ENCODE results near the gene SLC37A3.

SLC37A3 gene

DNA sequence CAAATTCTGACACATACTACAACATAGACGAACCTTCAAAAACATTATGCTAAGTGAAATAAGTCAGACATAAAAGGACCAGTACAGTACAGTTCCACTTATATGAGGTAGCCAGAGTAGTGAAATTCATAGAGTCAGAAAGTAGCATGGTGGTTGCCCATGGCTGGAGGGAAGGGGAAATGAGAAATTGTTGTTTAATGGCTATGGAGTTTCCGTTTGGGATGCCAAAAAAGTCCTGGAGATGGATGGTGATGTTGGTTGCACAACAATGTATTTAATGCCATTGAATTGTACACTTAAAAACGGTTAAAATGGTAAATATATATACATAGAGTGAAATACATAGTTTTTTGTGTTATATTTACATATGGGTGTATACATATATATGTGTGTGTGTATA lies 2.1 kb upstream of the SLC37A3 start:
- 83% methylated on average over 1 of the region's 3 CpGs; no CpG with 5 or more reads in 1 of the 2 experiments for WGBS, 2 experiments (ENCODE audit: insufficient coverage in 2 of 2)
- Histone ChIP-seq H3K27ac (ENCODE audit: low read depth, low read length, severe bottlenecking) (no peak overlapping the region), H3K36me3 (ENCODE audit: control insufficient read depth, insufficient read depth, low read length) (no peaks in the 10 kb centered on the region), H3K4me1 (ENCODE audit: control insufficient read depth, insufficient read depth, low read length, poor library complexity, severe bottlenecking) (peaks cover 8% of the 10 kb centered on the region), H3K4me3 (ENCODE audit: extremely low read depth, insufficient read depth, low read length, poor library complexity, severe bottlenecking) (no peak overlapping the region), H3K9me3 (ENCODE audit: control insufficient read depth, low read length) (no peaks in the 10 kb centered on the region)

DNA sequence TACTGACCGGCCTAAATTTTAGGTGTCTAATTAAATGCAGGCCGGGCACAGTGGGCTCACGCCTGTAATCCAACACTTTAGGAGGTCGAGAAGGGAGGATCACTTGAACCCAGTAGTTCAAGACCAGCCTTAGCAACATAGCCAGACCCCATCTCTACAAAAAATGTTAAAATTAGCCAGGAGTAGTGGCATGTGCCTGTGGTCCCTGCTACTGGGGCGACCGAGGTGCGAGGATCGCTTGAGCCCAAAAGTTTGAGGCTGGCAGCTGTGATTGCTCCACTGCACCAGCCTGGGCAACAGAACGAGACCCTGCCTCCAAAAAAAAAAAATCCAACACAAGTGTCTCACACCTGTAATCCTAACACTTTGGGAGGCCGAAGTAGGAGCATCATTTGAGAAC lies 491 bp upstream of the SLC37A3 start:
- Histone ChIP-seq H3K4me3 (ENCODE audit: extremely low read depth, insufficient read depth, low read length, poor library complexity, severe bottlenecking) (peak overlapping the region; percentile 89), H3K27ac (ENCODE audit: low read depth, low read length, severe bottlenecking) (no peak overlapping the region), H3K4me1 (ENCODE audit: control insufficient read depth, insufficient read depth, low read length, poor library complexity, severe bottlenecking) (no peaks in the 10 kb centered on the region), H3K36me3 (ENCODE audit: control insufficient read depth, insufficient read depth, low read length) (peaks cover 4% of the 10 kb centered on the region), H3K9me3 (ENCODE audit: control insufficient read depth, low read length) (no peaks in the 10 kb centered on the region)
- 81 to 82% methylated on average over 8 to 9 of the region's 10 CpGs for WGBS, 2 experiments (ENCODE audit: insufficient coverage in 2 of 2)

DNA sequence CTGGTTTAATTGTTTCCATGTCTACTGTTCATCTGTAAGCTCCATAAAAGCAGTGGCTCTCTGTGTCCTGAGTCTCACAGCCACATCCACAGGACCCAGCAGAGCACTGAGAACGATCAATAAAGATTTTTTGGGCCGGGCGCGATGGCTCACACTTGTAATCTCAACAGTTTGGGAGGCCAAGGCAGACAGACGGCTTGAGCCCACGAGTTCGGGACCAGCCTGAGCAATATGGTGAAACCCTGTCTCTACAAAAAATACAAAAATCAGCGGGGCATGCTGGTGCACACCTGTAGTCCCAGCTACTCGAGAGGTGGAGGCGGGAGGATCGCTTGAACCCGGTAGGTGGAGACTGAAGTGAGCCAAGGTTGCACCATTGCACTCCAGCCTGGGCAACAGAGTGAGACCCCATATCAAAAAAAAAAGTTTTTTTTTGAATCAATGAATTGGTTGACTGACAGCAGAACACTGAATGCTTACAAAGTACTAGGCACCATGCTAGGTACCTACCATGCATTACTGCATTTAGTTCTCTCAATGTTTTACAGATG lies 4.5 kb downstream of the SLC37A3 start:
- WGBS, 2 experiments (ENCODE audit: insufficient coverage in 2 of 2): 94% methylated on average over 11 to 12 of the region's 12 CpGs
- no peaks in the 10 kb centered on the region for H3K9me3 ChIP-seq (ENCODE audit: control insufficient read depth, low read length)
- no peak overlapping the region for H3K4me3 ChIP-seq (ENCODE audit: extremely low read depth, insufficient read depth, low read length, poor library complexity, severe bottlenecking)
- peaks cover 4% of the 10 kb centered on the region for H3K4me1 ChIP-seq (ENCODE audit: control insufficient read depth, insufficient read depth, low read length, poor library complexity, severe bottlenecking)
- H3K36me3 ChIP-seq (ENCODE audit: control insufficient read depth, insufficient read depth, low read length): peaks cover 17% of the 10 kb centered on the region
- H3K27ac ChIP-seq (ENCODE audit: low read depth, low read length, severe bottlenecking): no peak overlapping the region

DNA sequence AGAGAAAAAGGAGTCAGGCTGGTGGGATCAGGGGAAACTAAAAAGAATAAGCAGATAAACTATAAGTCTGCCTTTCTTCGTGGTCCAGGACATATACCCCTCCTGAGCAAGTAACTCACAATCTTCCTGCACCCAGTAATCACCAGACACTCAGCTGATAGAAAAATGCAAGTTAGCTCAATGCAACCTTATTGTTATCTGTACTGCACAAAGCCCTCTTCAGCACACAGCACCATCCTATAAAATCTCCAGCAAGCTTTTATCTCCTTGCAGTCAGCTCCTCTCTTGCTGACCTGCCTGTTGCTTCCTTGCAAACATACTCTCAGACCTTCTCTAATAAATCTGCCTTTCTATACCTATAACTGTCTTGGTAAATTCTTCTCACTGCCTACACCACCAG lies 6.7 kb downstream of the SLC37A3 start:
- Histone ChIP-seq H3K27ac (ENCODE audit: low read depth, low read length, severe bottlenecking) (no peak overlapping the region), H3K4me1 (ENCODE audit: control insufficient read depth, insufficient read depth, low read length, poor library complexity, severe bottlenecking) (peaks cover 4% of the 10 kb centered on the region)
- WGBS, 2 experiments (ENCODE audit: insufficient coverage in 2 of 2): 89% methylated on average over 1 of the region's 1 CpG; no CpG with 5 or more reads in 1 of the 2 experiments

DNA sequence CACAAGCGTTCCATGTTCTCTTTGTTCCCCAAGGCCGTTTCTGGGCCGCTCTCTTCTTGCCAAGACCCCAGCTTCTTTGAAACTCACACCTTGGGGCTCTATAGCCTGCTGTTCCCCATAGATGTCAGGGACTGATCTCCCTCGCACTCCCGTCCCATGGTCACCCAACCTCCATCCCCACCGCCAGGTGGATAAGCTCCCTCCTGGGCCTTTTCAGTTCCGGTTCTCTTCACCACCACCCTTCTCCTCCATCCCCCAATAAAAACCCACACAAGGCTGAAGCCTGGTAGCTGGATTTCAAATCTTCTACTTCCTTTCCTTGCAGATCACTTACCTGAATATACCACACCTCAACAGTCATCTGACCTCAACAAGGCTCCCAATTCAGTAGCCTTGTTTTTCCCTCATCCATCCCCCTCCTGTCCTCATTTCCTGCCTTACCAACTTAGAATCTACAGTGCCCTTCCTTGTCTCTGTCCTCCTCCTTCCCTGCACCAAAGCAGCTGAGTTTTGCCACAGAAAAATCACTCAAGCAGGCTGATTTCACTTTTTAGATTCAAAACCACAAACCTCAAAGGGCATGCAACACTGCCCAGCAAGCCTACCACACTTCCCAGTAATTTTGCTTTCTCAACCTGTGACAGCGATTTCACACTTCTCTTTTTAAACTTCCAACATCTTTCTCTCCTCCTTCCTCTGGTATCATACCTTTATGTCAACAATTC lies 7.7 kb downstream of the SLC37A3 start:
- peaks cover 26% of the 10 kb centered on the region for H3K36me3 ChIP-seq (ENCODE audit: control insufficient read depth, insufficient read depth, low read length)
- H3K9me3 ChIP-seq (ENCODE audit: control insufficient read depth, low read length): no peaks in the 10 kb centered on the region
- peaks cover 4% of the 10 kb centered on the region for H3K4me1 ChIP-seq (ENCODE audit: control insufficient read depth, insufficient read depth, low read length, poor library complexity, severe bottlenecking)
- no peak overlapping the region for H3K27ac ChIP-seq (ENCODE audit: low read depth, low read length, severe bottlenecking)
- WGBS, 2 experiments (ENCODE audit: insufficient coverage in 2 of 2): 95 to 99% methylated on average over 6 to 8 of the region's 8 CpGs
- no peak overlapping the region for H3K4me3 ChIP-seq (ENCODE audit: extremely low read depth, insufficient read depth, low read length, poor library complexity, severe bottlenecking)

More for the DNA sequence above, 6.7 kb downstream of the SLC37A3 start:
- no peak overlapping the region for H3K4me3 ChIP-seq (ENCODE audit: extremely low read depth, insufficient read depth, low read length, poor library complexity, severe bottlenecking)
- peaks cover 19% of the 10 kb centered on the region for H3K36me3 ChIP-seq (ENCODE audit: control insufficient read depth, insufficient read depth, low read length)
- no peaks in the 10 kb centered on the region for H3K9me3 ChIP-seq (ENCODE audit: control insufficient read depth, low read length)

DNA sequence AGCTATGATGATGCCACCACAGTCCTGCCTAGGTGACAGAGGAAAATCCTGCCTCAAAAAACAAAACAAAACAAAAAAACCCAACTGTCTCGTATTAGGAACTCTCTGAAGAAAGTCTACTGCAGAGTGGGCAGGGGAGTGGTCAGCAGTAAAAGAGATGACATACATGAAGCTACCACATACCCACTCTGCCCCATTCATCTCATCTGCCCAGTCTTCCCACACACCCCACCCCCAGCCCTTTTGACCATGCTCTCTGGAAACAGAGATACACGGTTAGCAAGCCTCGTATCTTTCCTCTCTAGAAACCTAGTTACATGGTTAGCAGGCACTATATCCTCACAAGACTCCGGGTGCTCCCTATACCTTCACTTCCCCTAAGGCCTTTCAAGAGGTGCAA lies 8.3 kb downstream of the SLC37A3 start:
- peaks cover 4% of the 10 kb centered on the region for H3K4me1 ChIP-seq (ENCODE audit: control insufficient read depth, insufficient read depth, low read length, poor library complexity, severe bottlenecking)
- H3K27ac ChIP-seq (ENCODE audit: low read depth, low read length, severe bottlenecking): no peak overlapping the region
- 91 to 93% methylated on average over 3 of the region's 4 CpGs for WGBS, 2 experiments (ENCODE audit: insufficient coverage in 2 of 2)
- no peak overlapping the region for H3K4me3 ChIP-seq (ENCODE audit: extremely low read depth, insufficient read depth, low read length, poor library complexity, severe bottlenecking)
- H3K9me3 ChIP-seq (ENCODE audit: control insufficient read depth, low read length): no peaks in the 10 kb centered on the region
- peaks cover 26% of the 10 kb centered on the region for H3K36me3 ChIP-seq (ENCODE audit: control insufficient read depth, insufficient read depth, low read length)

DNA sequence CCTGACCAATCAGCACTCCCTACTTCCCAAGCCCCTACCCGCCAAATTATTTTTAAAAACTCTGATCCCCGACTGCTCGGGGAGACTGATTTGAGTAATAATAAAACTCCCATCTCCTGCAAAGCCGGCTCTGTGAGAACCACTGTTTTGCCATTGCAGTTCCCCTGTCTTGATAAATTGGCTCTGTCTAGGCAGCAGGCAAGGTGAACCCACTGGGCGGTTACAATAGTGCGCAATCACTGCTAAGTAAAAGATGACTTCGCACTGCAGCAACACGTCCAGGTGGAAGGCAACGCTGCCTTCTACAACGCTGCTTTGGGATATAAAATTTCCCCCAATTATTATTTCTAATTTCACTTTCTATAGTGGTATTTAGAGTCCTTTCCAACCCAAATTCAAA lies 8.9 kb downstream of the SLC37A3 start:
- 90 to 95% methylated on average over 5 to 8 of the region's 10 CpGs for WGBS, 2 experiments (ENCODE audit: insufficient coverage in 2 of 2)
- H3K36me3 ChIP-seq (ENCODE audit: control insufficient read depth, insufficient read depth, low read length): peaks cover 26% of the 10 kb centered on the region
- no peaks in the 10 kb centered on the region for H3K9me3 ChIP-seq (ENCODE audit: control insufficient read depth, low read length)
- H3K4me1 ChIP-seq (ENCODE audit: control insufficient read depth, insufficient read depth, low read length, poor library complexity, severe bottlenecking): peaks cover 4% of the 10 kb centered on the region
- H3K27ac ChIP-seq (ENCODE audit: low read depth, low read length, severe bottlenecking): no peak overlapping the region
- no peak overlapping the region for H3K4me3 ChIP-seq (ENCODE audit: extremely low read depth, insufficient read depth, low read length, poor library complexity, severe bottlenecking)

DNA sequence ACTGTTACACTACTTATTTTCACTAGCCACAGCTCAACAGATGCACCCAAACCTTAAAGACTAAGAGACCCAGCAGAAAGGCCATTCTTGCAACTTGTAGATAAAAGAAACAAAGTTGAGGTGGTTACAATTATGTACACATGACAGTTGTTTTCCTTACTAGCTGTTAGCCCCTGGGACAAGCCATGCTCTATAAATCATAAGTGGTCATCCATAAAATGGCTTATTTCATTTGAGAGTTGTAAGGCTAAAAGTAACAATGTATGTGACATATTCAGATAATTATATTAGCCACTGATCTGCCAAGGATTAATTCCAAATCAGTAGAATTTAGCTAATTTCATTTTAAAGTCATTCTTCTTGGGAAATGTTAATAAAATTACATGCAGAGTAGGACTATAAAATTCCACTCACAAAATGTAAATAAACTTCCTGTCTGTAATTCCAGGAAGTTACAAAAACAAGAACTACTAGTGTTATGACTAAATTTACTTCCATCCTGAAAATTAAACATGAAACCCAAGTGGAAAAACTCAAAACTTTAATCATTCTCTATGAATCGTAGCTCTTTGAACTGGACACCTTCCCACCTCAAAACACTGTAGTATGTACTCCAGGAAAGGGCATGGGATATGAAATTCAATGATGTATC lies 13.3 kb downstream of the SLC37A3 start:
- no peak overlapping the region for H3K4me3 ChIP-seq (ENCODE audit: extremely low read depth, insufficient read depth, low read length, poor library complexity, severe bottlenecking)
- H3K9me3 ChIP-seq (ENCODE audit: control insufficient read depth, low read length): no peaks in the 10 kb centered on the region
- no CpG with 5 or more reads among the region's 1 CpG for WGBS, 2 experiments (ENCODE audit: insufficient coverage in 2 of 2)
- H3K4me1 ChIP-seq (ENCODE audit: control insufficient read depth, insufficient read depth, low read length, poor library complexity, severe bottlenecking): no peaks in the 10 kb centered on the region
- peaks cover 36% of the 10 kb centered on the region for H3K36me3 ChIP-seq (ENCODE audit: control insufficient read depth, insufficient read depth, low read length)
- H3K27ac ChIP-seq (ENCODE audit: low read depth, low read length, severe bottlenecking): no peak overlapping the region

DNA sequence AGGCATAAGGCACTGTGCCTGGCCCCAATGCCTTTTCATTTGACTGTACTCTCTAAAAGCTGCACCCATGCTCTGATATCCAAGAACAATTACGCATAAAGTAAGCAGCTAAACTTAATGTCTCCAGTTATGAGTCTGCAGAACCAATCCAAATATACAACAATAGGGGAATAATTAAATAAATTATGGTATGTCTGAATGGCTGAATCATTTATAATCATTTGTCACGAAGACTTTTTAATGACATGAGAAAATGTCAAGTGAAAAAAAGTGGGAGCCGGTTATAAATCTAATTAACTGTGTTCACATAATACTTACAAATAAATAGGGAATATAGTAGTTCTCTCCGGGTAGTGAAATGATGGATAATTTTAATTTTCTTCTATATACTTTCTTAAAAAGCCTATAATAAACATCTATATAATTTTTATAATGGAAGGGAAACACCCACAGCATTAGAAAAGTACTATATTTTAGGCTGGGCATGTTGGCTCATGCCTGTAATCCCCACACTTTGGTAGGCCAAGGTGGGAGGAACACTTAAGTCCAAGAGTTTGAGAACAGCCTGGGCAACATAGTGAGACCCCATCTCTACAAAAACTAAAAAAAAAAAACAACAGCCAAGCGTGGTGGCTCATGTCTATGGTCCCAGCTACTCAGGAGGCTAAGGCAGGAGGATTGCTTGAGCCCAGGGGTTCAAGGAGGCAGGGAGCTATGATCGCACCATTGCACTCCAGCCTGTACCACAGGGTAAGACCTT lies 14.2 kb downstream of the SLC37A3 start:
- Histone ChIP-seq H3K9me3 (ENCODE audit: control insufficient read depth, low read length) (no peaks in the 10 kb centered on the region), H3K4me1 (ENCODE audit: control insufficient read depth, insufficient read depth, low read length, poor library complexity, severe bottlenecking) (no peaks in the 10 kb centered on the region), H3K27ac (ENCODE audit: low read depth, low read length, severe bottlenecking) (no peak overlapping the region), H3K36me3 (ENCODE audit: control insufficient read depth, insufficient read depth, low read length) (peaks cover 45% of the 10 kb centered on the region), H3K4me3 (ENCODE audit: extremely low read depth, insufficient read depth, low read length, poor library complexity, severe bottlenecking) (no peak overlapping the region)
- 86 to 100% methylated on average over 1 of the region's 6 CpGs for WGBS, 2 experiments (ENCODE audit: insufficient coverage in 2 of 2)

DNA sequence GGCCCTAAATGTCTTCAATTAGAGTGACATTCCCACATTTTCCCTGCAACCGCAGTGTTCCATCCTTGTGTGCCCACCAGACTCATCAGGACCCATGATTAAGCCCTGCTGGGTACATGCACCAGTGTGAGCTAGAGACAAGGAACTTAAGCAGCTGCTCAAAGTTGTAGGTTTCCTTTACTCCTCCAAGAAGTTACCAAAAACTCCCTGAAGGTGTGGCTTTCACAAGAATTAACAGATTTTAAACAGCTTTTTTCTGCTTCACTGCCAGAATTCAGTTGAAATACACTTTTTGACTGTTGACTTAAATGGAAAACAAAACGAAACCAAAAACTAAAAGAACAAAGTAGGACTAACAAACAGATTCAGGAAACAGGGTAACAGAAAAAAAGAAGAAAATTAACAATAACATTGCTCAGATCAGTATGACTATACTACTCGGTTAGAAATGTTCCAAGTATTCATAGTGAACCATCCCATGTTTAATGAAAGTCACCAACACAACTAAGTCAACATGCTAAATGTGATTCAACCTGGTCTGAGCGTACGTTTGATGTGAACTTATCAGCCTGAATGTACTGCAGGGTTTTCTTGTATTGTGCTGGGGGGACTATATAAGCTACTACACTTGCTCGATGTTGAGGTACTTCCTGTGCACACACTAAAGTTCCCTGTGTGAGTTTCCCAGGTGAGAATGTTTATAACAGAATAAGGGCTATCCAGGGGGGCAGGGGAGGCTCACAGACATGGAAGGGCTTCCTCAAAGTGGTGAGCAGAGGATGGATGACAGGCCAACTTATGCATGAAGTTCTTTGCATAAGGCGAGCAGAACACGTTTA lies 22.2 kb downstream of the SLC37A3 start:
- 94 to 97% methylated on average over 3 to 4 of the region's 8 CpGs for WGBS, 2 experiments (ENCODE audit: insufficient coverage in 2 of 2)
- no peaks in the 10 kb centered on the region for H3K4me1 ChIP-seq (ENCODE audit: control insufficient read depth, insufficient read depth, low read length, poor library complexity, severe bottlenecking)
- no peaks in the 10 kb centered on the region for H3K9me3 ChIP-seq (ENCODE audit: control insufficient read depth, low read length)
- no peak overlapping the region for H3K27ac ChIP-seq (ENCODE audit: low read depth, low read length, severe bottlenecking)
- H3K36me3 ChIP-seq (ENCODE audit: control insufficient read depth, insufficient read depth, low read length): peaks cover 56% of the 10 kb centered on the region
- H3K4me3 ChIP-seq (ENCODE audit: extremely low read depth, insufficient read depth, low read length, poor library complexity, severe bottlenecking): no peak overlapping the region

Data from mesodermal cell (in vitro differentiated cells).